Endothelial cell (in vitro differentiated cells): ENCODE results near the gene KRT10. TPM values are rescaled to one million over a fixed set of nuclear protein-coding genes. Genes with fewer than 3 reads are reported as not detected.
"Not testable (repeated sequence)": the region's sequence is repeated elsewhere in the genome, so short reads cannot be mapped to it uniquely, and the experiment has no call there.

Experiments
- DNase-seq: peaks from one replicate; pipeline ENCODE4 v3.0.0; 2021; ENCODE audit warnings: low spot score
- H3K27ac Mint-ChIP-seq: one replicate; pipeline ENCODE4 v1.8.0; 2021; ENCODE audit warnings: mixed read lengths, inconsistent platforms; ENCODE audit not compliant: unreplicated experiment
- H3K27me3 Mint-ChIP-seq: one replicate; pipeline ENCODE4 v1.8.0; 2021; ENCODE audit warnings: mild to moderate bottlenecking, moderate library complexity, mixed read lengths, inconsistent platforms; ENCODE audit not compliant: unreplicated experiment
- H3K36me3 Mint-ChIP-seq: one replicate; pipeline ENCODE4 v1.8.0; 2021; ENCODE audit warnings: mild to moderate bottlenecking, low read depth, mixed read lengths, inconsistent platforms; ENCODE audit not compliant: unreplicated experiment
- H3K4me1 Mint-ChIP-seq: one replicate; pipeline ENCODE4 v1.8.0; 2021; ENCODE audit warnings: mild to moderate bottlenecking, mixed read lengths, inconsistent platforms; ENCODE audit not compliant: unreplicated experiment
- H3K4me3 Mint-ChIP-seq: one replicate; pipeline ENCODE4 v1.8.0; 2021; ENCODE audit warnings: mild to moderate bottlenecking, mixed read lengths, inconsistent platforms; ENCODE audit not compliant: unreplicated experiment
- H3K9me3 Mint-ChIP-seq: one replicate; pipeline ENCODE4 v1.8.0; 2021; ENCODE audit warnings: mixed read lengths, inconsistent platforms; ENCODE audit not compliant: unreplicated experiment
- total RNA-seq: library from RNA; stranded (reverse); fragmentation: NEBNext Ultra II Directional; extraction: Animal tissue kit (Norgen Biotek cat#: 25700); gene quantifications from one replicate; pipeline ENCODE4 v1.2.1, GENCODE V29; 2021; ENCODE audit not compliant: unreplicated experiment
- TF ChIP-seq, protein P1 (sequence below): fragments of 200-600 bp; sonication (generic); IDR thresholded peaks from one replicate; pipeline ENCODE4 v1.5.0; 2021; ENCODE audit warnings: antibody characterized with exemption; ENCODE audit not compliant: unreplicated experiment

Gene KRT10
- total RNA-seq, 1 donor from 2014 or later, result 28.2 TPM

DNA sequence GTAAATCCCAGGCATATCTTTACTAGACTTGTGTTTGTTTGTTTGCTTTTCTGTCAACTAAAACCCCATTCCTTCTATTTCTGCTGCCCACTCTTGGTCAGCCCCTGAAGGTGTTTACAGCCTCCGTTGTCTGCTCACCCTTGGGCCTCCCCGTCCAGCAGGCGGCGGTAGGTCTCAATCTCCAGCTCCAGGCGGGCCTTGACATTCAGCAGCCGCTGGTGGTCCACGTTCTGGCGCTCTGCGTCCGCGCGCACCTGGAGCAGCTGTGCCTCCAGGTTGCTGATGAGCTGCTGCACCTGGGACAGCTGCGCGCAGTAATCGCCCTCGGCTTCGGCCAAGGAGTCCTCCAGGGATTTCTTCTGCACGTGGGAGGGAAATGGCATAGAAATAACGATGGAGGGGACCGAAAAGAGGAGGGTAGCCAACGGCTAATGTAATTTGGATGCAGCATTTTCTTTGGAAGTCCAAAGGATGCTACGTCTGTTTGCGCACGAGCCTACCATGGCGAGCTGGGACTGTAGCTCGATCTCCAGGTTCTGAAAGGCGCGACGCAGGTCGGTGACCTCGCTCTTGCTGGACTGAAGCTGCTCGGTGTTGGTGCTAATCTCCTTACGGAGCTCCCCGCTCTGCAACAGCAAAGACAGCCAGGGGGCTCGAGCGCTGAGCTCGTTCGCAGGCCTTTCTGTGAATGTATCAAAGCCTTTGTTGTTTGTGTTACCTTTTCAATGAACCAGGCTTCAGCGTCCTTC lies 40.7 kb upstream of the KRT10 start:
- Mint-ChIP-seq H3K27ac (no peak overlapping the region), H3K4me1 (no peaks in the 10 kb centered on the region), H3K27me3 (no peaks in the 10 kb centered on the region), H3K4me3 (no peak overlapping the region), H3K36me3 (no peaks in the 10 kb centered on the region), H3K9me3 (no peaks in the 10 kb centered on the region)
- peak; percentile 82 for DNase-seq
- TF ChIP-seq, protein P1, sequence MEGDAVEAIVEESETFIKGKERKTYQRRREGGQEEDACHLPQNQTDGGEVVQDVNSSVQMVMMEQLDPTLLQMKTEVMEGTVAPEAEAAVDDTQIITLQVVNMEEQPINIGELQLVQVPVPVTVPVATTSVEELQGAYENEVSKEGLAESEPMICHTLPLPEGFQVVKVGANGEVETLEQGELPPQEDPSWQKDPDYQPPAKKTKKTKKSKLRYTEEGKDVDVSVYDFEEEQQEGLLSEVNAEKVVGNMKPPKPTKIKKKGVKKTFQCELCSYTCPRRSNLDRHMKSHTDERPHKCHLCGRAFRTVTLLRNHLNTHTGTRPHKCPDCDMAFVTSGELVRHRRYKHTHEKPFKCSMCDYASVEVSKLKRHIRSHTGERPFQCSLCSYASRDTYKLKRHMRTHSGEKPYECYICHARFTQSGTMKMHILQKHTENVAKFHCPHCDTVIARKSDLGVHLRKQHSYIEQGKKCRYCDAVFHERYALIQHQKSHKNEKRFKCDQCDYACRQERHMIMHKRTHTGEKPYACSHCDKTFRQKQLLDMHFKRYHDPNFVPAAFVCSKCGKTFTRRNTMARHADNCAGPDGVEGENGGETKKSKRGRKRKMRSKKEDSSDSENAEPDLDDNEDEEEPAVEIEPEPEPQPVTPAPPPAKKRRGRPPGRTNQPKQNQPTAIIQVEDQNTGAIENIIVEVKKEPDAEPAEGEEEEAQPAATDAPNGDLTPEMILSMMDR, result peak; percentile 66

DNA sequence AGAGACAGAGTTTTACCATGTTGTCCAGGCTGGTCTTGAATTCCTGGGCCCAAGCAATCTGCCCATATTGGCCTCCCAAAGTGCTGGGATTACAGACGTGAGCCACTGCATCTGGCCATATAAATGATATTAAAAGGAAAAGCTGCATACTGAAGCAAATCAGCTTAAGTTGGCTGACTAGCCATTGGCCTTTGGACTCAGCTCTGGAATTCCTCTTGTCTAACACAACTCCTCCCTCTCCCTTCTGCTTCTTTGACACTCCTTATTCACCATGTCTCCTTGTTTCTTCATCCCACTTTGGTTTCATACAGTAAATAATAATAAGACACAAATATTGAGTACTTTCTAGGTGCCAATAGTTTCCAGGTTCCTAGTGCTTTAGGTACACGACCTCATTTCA lies 37.1 kb upstream of the KRT10 start:
- H3K4me1 Mint-ChIP-seq, result no peaks in the 10 kb centered on the region
- DNase-seq, result no peak
- no peak overlapping the region for H3K4me3 Mint-ChIP-seq
- H3K27ac Mint-ChIP-seq, result no peak overlapping the region
- TF ChIP-seq, protein P1, result no peak
- no peaks in the 10 kb centered on the region for H3K36me3 Mint-ChIP-seq
- H3K27me3 Mint-ChIP-seq, result no peaks in the 10 kb centered on the region
- H3K9me3 Mint-ChIP-seq, result no peaks in the 10 kb centered on the region

DNA sequence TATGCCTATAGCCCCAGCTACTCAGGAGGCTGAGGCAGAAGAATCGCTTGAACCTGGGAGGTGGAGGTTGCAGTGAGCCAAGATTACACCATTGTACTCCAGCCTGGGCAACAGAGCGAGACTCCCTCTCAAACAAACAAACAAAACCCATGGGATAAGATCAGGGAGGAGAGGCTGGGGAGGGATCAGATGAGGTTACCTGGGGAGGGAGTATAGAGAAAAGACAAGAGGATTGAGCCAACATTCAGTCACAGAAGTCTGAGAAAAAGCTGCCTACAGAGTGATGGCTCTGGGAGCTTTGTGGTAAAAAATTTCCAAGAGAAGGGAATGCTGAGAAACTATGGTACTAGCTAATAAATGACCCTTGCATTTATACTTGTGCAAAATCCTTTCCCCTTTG lies 36.3 kb upstream of the KRT10 start:
- DNase-seq, H3K4me3 Mint-ChIP-seq, H3K36me3 Mint-ChIP-seq, H3K27ac Mint-ChIP-seq, H3K27me3 Mint-ChIP-seq, H3K4me1 Mint-ChIP-seq, H3K9me3 Mint-ChIP-seq: not testable (repeated sequence)

DNA sequence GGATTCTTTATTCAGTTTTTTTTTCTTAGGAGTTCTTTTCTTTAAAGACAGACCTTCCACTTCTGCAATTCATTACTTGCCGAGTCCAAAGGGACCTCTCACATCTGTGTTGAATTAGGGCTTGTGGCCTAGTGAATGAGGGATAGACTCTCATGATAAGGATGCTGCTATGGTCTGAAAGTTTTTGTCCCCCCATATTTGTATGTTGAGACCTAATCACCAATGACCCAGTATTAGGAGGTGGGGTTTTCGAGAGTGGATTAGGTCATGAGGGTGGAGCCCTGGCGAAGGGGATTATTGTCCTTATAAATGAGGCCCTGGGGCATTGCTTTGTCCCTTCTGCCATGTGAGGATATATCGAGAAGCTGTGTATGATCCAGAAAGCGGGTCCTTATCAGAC lies 35.1 kb upstream of the KRT10 start:
- DNase-seq, result no peak
- H3K27ac Mint-ChIP-seq, result no peak overlapping the region
- H3K4me1 Mint-ChIP-seq, result no peaks in the 10 kb centered on the region
- no peak overlapping the region for H3K4me3 Mint-ChIP-seq
- TF ChIP-seq, protein P1, result no peak
- H3K27me3 Mint-ChIP-seq, result no peaks in the 10 kb centered on the region
- H3K36me3 Mint-ChIP-seq, result no peaks in the 10 kb centered on the region
- H3K9me3 Mint-ChIP-seq, result no peaks in the 10 kb centered on the region

DNA sequence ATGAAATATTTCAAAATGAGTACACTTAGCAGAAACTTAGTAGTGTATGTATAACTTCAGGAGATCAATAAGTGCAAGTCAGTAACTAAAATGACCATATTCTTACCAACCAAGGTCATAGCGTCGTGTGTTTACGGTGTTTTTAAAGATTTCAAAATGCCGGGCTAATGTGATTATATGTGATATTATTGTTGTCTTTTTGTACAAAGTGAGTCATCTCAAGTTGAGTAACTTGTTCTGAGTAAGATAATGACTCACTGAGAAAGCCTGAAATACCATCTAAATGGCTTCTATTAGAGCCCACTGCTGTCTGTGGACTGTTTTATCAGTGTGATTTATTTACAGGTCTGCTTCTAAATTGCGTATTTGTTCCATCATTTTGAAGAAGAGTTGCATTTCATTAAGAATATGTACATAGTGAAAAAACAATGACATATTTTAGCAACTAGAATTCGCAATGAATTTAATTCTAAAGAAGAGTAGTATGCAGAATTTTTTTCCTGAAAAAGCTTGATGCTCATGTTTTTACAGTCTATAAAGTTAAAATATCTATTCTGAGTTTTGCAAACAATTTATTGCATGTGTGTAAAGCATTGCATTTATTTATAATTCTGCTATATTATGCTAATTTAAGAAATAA lies 31.9 kb upstream of the KRT10 start:
- no peak for DNase-seq
- Mint-ChIP-seq H3K36me3 (no peaks in the 10 kb centered on the region), H3K27me3 (no peaks in the 10 kb centered on the region), H3K9me3 (no peaks in the 10 kb centered on the region), H3K4me3 (no peak overlapping the region), H3K4me1 (no peaks in the 10 kb centered on the region), H3K27ac (no peak overlapping the region)
- TF ChIP-seq, protein P1, result no peak
